SK-MEL-5 (cell line): Measurements from ENCODE around the gene FARP2. TPM values are rescaled to one million over a fixed set of nuclear protein-coding genes. Genes with fewer than 3 reads are reported as not detected.

Source experiments
- DNase-seq: peaks from one replicate; pipeline ENCODE4 v3.0.0-alpha.2; 2016; ENCODE audit warnings: low read depth, low spot score
- in situ Hi-C: cut with HindIII; loops from 2 replicates; pipeline ENCODE4 v1.10.0; 2016; ENCODE audit warnings: low sequenced_read_pairs, high pct_unique_total_duplicates, low pct_unique_long_range_greater_than_20kb
- polyA plus RNA-seq, 2 experiments: library from polyadenylated mRNA; depleted of rRNA; stranded (reverse); fragments of >200 nt; gene quantifications; 2 replicates each; pipeline ENCODE4 v1.2.3, GENCODE V29; 2015
- total RNA-seq: library from RNA; depleted of rRNA; stranded (reverse); fragments of >200 nt; shearing (Covaris generic); gene quantifications from 2 replicates; pipeline ENCODE4 v1.2.3, GENCODE V29; 2014; rRNA removed

FARP2 gene, protein sequence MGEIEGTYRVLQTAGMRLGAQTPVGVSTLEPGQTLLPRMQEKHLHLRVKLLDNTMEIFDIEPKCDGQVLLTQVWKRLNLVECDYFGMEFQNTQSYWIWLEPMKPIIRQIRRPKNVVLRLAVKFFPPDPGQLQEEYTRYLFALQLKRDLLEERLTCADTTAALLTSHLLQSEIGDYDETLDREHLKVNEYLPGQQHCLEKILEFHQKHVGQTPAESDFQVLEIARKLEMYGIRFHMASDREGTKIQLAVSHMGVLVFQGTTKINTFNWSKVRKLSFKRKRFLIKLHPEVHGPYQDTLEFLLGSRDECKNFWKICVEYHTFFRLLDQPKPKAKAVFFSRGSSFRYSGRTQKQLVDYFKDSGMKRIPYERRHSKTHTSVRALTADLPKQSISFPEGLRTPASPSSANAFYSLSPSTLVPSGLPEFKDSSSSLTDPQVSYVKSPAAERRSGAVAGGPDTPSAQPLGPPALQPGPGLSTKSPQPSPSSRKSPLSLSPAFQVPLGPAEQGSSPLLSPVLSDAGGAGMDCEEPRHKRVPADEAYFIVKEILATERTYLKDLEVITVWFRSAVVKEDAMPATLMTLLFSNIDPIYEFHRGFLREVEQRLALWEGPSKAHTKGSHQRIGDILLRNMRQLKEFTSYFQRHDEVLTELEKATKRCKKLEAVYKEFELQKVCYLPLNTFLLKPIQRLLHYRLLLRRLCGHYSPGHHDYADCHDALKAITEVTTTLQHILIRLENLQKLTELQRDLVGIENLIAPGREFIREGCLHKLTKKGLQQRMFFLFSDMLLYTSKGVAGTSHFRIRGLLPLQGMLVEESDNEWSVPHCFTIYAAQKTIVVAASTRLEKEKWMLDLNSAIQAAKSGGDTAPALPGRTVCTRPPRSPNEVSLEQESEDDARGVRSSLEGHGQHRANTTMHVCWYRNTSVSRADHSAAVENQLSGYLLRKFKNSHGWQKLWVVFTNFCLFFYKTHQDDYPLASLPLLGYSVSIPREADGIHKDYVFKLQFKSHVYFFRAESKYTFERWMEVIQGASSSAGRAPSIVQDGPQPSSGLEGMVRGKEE
- total RNA-seq = 335 and 344 TPM in 2 replicates
- 246 and 315 TPM in 2 replicates for polyA plus RNA-seq (2015; cell fraction: cytosol; rRNA removed)
- 499 and 550 TPM in 2 replicates for polyA plus RNA-seq (2015; cell fraction: nucleus; rRNA removed)

DNA sequence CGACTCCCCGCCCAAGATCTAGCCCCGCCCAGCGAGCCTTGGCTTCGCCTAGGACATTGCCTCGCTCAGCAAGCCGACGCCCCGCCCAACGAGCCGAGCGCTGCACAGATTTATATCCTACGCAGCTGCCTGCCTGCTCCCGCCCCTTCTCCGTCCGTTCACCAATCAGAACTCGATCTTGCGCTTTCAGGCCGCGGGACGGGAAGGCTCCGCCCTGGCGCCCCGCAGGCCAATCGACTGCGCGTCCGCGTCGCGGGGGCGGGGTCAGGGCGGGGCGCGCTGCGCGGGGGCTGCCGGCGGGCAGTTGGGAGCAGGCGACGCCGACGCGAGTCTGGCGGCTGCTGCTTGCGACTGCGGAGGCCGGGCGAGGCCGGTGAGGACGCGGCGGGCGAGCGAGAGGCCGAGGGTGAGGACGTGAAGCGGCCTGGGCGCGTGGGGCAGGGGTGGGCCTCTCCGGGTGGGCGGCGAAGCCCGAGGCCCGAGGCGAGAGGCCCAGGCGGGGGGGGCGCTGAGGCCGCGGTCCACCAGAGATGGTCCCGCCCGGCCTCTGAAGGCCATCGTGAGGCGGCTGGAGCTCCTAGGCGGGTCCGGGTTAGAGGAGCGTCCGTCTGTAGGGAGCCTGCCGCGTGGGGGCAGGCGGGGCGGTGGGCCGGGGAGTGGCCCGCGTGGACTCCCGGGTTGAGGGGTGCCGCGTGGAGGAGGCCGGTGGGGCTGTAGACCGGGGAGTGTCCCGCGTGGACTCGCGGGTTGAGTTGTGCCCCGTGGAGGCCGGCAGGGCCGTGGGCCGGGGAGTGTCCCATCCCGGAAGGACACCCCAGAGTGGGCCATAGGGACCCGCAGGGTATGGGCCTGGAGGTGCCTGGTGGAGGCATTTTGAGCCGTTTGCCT, at the start of gene FARP2:
FARP2 (plus strand) TSS at position 303 of the 888 bp plus-strand sequence. CDS start 16,823 bp downstream, outside the sequence.
- DNase-seq = peak; percentile 95
- in situ Hi-C loops = no loop called here

DNA sequence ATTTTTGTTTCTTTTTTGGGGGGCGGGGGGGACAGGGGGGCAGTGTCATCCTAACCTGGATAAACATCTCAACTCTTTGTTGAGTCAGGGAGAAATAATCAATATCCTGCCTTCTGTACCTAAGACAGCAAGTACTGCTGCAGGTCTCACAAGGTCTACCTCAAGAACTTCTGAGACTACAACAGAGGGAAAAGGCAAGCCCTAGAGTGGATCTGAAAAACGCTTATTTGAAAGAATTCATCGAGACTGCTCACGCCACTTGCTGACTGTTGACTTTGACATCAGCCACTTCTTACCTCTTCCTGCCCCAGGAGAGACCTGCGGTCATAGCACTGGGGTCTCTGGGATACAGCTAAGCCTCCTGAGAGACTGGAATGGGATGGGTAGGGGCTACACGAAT, 49.0 kb upstream of the FARP2 start:
- no peak for DNase-seq
- in situ Hi-C loops = no loop called here

DNA sequence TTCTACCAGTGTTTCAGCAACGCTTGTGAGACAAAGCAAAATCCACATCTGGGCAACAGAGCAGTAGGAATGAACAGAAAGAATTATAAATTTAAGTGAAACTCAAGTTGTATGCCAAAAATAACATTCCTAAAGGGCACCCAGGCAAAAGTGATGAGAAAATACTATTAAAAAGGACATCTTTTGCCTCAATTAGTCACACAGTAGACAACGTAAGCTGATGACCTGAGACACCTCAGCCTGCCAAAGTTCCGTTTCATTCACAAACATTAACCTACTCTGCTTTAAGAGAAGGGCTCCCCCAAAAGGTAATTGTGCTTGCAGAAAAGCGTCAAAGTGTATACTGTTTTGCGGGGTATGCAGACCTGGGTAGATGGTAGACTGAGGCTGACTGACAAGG, 47.8 kb upstream of the FARP2 start:
- no peak for DNase-seq
- in situ Hi-C loops = no loop called here

DNA sequence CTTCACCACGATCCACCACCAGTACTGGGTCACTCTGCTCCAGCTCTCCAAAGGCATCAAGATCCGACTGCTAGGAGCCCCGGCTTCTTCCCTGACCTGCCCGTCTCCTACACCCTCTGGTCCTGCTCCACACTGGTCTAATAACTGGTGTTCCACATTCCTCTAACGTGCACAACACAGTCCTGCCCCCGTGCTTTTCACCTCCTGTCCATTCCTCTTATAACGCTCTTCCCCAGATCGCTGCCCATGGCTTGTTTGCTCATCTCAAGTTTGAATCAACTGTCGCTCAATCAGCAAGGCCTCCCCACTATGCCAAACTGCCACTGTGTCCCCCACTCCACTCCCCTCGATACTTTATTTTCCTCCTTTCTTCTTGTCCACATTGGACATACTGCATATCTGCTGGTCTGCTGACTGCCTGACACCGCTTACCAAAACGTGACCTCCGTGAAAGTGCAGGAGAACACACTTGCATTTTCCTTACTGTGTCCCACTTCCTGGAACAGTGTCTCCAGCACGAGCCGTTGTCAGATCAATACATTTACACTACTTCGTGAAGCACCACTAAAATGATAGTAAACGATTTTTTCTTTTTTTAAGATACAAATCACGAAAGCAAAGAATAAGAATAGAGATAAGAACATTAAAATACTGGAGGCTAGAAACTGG, 47.1 kb upstream of the FARP2 start:
- in situ Hi-C loops = no loop called here
- DNase-seq = no peak

DNA sequence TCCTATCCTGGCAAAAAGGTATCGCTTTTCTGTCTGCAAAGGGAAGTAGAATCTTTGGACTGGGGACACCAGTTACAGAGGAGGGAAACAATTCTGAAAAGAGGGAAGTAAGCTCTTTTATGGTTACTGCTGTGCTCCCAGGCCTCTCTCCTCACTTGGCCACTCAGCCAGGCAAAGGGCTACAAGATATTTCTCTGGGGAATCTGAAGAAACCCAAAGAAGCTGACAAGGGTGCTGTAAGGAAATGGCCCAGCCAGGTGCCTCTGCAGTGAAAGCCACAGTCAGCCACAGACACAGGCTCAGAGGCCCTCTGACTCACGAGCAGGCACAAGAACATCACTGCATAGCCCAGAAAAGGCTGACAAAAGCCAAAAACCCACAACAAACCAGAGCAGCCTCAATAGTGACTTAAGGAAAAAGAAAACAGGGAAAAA, 46.4 kb upstream of the FARP2 start:
- in situ Hi-C loops = no loop called here
- DNase-seq = no peak

DNA sequence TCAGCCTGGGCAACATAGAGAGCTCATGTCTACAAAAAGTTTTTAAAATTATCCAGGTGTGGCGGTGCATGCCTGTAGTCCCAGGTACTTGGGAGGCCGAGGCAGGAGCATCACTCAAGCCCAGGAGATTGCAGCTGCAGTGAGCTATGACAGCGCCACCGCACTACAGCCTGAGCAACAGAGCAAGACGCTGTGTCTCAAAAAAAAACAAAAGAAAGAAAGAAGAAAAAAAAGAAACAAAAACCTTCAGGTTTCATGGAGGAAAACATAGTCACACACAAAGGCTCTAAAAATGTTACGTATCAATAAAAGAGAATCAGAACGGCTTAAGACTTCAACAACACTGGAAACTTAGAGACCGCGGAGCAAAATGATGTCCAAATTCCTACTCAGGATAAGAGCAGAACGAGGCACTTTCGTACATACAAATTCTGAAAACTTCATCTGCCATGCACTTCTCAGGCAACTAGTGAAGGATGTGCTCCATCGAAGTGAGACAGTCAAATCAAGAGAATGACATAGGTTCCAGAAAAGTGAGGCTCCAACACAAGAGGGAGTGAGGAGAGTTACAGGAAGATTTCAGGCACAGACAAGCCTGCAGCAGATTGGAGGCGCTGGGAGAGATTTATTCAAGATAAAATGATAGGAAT, 45.0 kb upstream of the FARP2 start:
- in situ Hi-C loops = no loop called here
- no peak for DNase-seq

DNA sequence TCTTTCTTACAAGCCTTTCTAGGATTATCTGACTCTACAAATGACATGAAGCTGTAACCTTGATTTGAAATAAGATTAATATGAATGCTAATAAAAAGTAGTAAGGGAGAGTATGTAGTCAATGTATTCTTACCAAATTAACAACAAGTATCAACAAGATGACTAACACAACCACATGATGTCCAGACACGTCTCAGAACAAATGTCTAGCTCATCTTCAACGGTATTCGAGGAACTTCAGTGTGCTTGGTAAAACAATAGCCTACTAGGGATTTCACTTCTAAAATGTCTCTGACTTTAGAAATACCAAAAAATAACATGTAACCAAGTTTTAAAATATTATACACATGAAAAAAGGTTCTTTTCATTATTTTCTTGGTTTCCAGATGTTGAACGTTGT, 44.0 kb upstream of the FARP2 start:
- in situ Hi-C loops = no loop called here
- no peak for DNase-seq

DNA sequence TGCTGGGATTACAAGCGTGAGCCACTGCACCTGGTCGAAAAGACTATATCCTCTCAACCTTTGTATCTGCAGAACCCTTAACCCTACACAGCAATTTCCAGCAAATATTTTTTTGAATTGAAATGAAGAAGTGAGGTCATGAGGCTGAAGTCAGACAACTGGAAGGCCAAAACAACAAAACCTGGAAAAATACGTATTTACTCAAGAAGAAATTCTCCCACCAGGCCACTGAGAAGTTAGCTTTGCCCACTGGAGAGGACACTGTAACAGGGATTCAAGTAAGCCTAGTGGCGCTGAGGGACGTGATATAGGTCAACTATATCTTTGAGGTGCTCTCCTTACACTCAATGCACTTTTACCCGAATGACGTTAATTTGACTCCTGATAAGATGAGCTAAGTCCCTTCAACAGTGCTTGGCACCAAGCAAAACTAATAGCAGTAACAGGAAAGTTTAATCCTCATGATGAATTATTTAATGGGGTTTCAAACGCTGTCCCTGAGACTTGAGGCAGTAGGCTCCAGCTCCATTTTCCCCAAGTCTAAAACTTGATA, 42.5 kb upstream of the FARP2 start:
- DNase-seq = no peak
- in situ Hi-C loops = no loop called here

DNA sequence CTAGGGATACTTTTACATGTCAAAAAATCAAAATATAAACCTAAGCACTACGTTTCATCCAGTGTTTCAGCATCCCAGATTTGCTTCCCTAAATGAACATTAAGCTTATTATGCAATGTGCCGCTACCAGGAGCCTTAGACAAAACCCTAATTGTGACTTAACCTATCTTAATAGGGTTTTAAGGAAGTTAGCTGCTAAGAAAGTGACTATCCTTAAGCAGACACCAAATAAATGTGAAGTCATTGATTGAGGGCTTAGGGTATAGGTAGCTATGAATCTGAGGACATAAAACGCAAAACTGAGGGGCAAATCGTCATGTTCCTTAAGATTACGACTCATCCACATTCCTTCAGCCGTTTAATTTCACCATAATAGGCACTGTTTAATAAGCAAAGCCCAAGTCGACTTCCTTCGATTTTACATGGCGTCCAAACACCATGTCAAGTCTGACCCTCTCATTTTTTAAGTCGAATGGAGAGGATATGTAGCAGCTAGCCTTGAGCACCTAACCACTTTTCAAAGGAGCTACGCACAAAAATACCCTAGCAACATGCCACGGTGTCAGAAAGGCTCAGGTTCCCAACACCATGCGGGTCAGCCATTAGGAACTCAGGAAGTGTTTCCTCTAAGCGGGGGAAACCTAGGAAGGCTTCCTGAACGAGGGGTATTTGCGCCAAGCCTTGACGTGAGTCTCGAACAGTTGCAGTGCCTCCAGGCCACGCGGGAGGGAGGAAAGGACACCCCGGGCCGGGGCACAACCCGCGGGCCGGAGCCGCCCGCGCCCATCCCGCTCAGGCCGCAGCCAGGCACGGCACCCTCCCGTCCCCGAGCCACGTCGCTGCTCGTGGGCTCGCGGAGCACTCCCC, 41.6 kb upstream of the FARP2 start:
- in situ Hi-C loops = no loop called here
- DNase-seq = peak; percentile 50

DNA sequence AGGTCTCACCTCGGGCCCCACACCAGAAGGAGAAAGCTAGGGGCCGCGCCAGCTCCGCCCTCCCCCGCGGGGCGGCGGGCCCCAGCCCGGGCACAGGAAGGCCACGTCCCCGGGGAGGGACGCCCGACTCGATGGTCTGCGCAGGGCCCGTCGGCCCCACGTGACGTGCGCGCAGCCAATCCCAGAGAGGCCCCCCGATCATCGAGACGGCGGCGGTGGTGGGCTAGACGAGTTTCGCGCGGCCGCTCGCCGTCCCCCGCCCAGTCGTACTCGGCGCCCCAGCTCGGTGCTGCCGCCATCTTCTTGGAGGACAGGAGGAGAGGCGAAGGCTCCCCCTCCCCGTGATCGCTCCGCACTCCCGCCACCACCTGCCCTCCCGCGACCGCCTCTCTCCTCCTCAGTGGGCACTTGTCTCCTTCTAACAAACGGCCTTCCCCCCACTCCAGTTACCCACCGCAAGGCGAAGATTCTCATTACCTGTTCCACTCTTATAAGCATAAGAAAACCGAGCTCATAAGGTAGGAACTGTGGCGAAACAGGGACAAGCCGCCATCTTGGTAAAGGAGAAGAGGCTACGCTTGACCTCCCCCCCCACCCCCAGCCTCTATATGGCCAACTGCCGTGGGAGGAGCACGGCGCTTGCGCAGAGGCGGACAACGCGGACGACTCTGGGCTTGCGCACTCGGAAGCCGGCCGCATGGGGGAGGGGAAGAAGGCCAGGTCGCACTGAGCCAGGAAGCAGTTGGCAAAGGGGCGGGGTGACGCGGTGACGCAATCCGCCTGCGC, 40.8 kb upstream of the FARP2 start, which contains the start of gene HDLBP:
HDLBP (minus strand) TSS at position 580 of the 786 bp plus-strand sequence. CDS start 48,803 bp downstream, outside the sequence.
- in situ Hi-C loops = no loop called here
- peak; percentile 98 for DNase-seq

DNA sequence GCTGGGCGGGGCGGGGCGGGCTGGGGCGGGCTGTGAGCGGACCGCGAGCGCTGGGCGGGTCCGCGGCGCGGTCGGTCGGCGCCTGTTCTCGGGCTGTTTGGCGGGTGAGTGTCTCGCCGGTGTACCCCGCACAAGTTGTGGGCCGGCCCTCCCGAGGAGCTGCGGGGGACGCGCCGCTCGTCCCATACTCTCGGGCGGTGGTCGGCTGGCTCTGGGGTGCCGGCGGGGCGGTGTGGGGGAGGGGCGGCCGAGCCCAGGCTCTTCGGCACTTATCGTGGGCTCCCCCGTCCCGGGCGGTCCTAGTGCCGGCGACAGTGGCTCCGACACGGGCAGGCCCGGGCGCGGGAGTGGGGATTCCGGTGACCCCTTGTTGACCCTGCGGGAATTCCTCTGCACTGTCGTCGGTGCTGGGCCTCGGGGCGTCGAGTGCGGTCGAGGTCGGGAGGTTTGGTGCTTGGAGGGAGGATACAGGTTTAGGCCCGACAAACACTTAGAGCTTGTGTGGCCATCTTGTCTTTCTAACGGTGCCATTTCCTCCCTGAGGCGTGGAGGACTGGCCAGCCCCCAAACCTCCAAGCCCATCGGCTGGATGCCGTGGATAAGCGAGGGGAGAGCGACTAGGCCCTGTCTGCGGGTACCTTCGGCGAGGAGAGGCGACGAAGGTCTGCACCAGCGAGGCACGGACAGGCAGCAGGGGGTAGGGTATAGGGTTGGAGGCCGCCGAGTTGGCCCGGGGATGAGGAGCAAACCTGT, 40.0 kb upstream of the FARP2 start, which contains the start of gene SEPTIN2:
SEPTIN2 (plus strand) TSS at position 47 of the 753 bp plus-strand sequence. CDS start 8,308 bp downstream, outside the sequence.
- in situ Hi-C loops = no loop called here
- DNase-seq = peak; percentile 62

DNA sequence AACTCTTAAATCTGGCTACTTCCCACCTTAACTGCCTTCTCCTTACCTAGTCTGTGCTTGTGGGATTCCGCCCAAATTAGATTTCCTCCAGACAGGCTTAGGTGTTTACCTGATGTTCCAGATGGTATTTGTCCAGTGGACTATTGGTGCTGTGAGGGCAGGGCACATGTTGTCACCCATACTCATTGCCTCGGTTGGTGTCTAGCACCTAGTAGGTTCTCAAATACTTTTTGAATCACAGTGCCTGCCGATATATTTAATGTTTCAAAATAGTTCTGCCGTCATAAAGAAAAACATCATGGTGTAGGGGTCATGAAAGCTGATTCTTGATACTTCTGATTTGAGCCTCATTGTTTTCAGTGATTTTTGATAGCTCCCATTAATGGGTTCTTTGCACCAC, 39.3 kb upstream of the FARP2 start:
- DNase-seq = no peak
- in situ Hi-C loops = no loop called here

DNA sequence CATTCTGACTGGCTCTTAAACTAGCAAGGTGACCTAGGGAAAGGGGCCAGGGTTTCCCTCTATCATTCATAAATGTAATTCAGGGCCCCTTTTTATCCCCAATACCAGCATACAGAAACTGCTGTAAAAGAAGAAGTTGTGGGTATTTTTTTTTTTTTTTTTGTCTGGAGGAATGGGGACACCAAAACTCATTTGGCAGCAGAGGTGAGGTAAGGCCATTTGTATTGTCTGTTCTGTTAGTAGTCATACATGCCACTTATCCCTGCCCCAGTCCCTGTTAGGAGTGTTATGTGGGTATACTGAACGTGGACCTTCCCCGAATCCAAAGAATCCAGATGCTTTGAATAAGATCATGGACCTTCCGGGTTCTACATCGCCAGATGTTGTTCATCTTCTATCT, 38.7 kb upstream of the FARP2 start:
- DNase-seq = no peak
- in situ Hi-C loops = no loop called here
